OCI-LY3 (cell line): ENCODE measurements around the gene UMAD1.

Source experiments
- CTCF ChIP-seq: fragments of 200-600, 300-600 bp; sonication (generic); IDR thresholded peaks from 2 replicates; pipeline ENCODE4 v1.5.1; 2014; ENCODE audit warnings: antibody characterized with exemption, low read length, low read depth
- EZH2phosphoT487 ChIP-seq: fragments of 200-600 bp; shearing (Covaris generic); IDR thresholded peaks from 2 replicates; pipeline ENCODE4 v1.6.1; 2018; ENCODE audit warnings: antibody characterized with exemption, mixed run types, low read depth

- TF ChIP-seq CTCF, result no peak
- TF ChIP-seq EZH2phosphoT487, result no peak
Observed at GRCh38 chr7:7731732-7732131, 91.2 kb downstream of the UMAD1 start.
